T-helper 22 cell (primary cell): ENCODE results near the gene PCDHB14.
"Not testable (repeated sequence)": the region's sequence is repeated elsewhere in the genome, so short reads cannot be mapped to it uniquely, and the experiment has no call there.

Experiments used
- DNase-seq: peaks from one replicate; pipeline ENCODE4 v3.0.0-alpha.2; 2020; ENCODE audit warnings: low read depth

Gene PCDHB14

DNA sequence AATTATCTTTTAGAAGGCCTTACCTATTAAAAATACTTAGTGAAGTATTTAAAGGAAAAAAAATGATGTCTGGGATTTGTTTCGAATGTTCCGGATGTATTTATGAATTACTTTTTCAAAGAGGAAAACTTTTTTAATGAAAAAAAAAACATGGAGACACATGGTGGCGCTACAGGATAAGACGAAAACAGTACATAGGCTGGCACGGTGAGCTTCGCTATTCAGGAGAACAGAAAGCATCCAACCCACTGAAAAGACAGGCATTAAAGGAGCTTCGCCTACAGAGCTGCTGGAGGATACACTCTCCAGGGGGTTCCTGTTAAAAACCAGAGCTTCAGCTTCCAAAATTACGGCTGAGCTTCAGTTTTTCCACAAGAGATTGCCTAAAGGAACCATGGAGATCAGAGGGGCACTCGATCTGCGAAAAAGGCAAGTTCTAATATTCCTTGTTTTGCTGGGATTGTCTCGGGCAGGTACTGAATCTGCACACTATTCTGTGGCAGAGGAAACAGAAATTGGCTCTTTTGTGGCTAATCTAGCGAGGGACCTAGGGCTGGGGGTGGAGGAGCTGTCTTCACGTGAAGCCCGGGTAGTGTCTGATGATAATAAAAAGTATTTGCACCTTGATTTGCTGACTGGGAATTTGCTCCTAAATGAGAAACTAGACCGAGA is at the start of gene PCDHB14:
PCDHB14 (plus strand) TSS at position 232 of the 672 bp plus-strand sequence; CDS start at position 395, 163 bp downstream.
- no peak for DNase-seq

DNA sequence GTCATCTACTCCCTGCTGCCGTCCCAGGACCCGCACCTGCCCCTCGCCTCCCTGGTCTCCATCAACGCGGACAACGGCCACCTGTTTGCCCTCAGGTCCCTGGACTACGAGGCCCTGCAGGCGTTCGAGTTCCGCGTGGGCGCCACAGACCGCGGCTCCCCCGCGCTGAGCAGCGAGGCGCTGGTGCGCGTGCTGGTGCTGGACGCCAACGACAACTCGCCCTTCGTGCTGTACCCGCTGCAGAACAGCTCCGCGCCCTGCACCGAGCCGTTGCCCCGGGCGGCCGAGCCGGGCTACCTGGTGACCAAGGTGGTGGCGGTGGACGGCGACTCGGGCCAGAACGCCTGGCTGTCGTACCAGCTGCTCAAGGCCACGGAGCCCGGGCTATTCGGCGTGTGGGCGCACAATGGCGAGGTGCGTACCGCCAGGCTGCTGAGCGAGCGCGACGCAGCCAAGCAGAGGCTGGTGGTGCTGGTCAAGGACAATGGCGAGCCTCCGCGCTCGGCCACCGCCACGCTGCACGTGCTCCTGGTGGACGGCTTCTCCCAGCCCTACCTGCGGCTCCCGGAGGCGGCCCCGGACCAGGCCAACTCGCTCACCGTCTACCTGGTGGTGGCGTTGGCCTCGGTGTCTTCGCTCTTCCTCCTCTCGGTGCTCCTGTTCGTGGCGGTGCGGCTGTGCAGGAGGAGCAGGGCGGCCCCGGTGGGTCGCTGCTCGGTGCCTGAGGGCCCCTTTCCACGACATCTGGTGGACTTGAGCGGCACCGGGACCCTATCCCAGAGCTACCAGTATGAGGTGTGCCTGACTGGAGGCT is 48.6 kb upstream of the PCDHB14 start:
- not testable (repeated sequence) for DNase-seq

DNA sequence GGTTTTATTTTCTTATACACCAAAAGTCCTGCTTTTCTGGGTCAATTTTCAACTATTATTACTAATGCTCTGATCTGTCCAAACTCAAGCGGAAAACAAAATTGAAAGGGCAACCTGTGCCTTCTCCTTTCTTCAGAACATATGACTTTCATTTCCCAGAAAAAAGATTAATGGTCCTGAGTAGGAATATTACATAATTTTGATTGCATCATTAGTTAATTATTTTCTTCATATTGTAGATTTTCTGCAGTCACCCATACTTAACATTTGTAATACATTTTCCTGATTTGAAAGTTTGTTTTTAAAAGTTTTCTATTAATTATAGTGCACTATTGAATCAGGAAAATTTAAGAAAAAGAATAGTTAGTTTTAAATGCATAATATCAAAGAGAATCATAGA is 47.2 kb upstream of the PCDHB14 start:
- no peak for DNase-seq

DNA sequence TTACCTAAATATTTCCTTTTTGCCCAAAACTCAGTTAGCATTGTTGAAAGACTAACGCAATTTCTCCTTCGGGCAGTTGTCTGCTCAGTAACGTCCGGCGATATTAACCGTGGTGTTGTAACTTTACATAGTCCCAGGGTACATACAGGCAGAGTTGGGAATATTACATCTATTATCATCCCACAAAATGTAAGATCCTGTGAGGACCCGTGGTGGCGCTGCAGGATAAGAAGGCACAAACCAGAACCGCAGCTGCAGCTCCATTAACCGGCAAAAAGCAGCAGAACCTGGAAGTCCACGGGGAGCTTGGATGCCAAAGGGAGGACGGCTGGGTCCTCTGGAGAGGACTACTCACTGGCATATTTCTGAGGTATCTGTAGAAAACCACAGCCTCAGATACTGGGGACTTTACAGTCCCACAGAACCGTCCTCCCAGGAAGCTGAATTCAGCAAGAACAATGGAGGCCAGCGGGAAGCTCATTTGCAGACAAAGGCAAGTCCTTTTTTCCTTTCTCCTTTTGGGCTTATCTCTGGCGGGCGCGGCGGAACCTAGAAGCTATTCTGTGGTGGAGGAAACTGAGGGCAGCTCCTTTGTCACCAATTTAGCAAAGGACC is 45.5 kb upstream of the PCDHB14 start, which contains the start of gene PCDHB8:
PCDHB8 (plus strand) TSS at position 214 of the 615 bp plus-strand sequence; CDS start at position 459, 245 bp downstream.
- not testable (repeated sequence) for DNase-seq

DNA sequence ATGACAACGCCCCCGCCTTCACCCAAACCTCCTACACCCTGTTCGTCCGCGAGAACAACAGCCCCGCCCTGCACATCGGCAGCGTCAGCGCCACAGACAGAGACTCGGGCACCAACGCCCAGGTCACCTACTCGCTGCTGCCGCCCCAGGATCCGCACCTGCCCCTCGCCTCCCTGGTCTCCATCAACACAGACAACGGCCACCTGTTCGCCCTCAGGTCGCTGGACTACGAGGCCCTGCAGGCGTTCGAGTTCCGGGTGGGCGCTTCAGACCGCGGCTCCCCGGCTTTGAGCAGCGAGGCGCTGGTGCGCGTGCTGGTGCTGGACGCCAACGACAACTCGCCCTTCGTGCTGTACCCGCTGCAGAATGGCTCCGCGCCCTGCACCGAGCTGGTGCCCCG is 43.8 kb upstream of the PCDHB14 start:
- DNase-seq, result not testable (repeated sequence)

DNA sequence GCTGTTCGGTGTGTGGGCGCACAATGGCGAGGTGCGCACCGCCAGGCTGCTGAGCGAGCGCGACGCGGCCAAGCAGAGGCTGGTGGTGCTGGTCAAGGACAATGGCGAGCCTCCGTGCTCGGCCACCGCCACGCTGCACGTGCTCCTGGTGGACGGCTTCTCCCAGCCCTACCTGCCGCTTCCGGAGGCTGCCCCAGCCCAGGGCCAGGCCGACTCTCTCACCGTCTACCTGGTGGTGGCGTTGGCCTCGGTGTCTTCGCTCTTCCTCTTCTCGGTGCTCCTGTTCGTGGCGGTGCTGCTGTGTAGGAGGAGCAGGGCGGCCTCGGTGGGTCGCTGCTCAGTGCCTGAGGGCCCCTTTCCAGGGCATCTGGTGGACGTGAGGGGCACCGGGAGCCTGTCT is 43.3 kb upstream of the PCDHB14 start:
- not testable (repeated sequence) for DNase-seq

DNA sequence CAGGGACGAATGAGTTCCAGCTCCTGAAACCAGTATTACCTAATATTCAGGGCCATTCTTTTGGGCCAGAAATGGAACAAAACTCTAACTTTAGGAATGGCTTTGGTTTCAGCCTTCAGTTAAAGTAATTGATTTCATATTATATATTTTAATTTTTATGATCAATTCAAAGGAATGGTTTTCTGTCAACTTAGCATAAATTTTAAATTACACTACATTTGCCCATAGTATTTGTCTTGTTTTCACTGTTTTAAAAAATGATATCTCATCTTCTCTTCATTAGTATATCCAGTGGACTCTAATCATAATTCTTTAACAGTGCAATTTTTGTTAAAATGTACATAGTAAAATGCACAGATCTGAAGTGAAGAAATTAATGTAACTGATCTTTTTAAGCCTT is 42.8 kb upstream of the PCDHB14 start:
- no peak for DNase-seq

DNA sequence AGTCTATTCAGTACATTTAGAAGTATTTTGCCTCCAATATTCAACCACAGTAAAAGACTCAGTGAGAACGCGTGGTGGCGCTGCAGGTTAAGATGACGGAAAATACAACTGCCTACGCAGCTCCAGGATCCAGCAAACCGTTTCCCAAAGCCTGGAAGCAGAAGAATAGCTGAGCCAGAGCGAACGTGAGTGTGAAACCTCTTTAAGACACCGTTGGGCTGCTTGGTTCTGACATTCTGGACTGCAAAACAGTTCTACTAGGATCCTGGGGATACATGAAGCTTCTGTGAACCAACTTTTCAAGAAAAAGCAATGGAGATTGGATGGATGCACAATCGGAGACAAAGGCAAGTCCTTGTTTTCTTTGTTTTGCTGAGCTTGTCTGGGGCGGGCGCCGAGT is 40.9 kb upstream of the PCDHB14 start, which contains the start of gene PCDHB16:
PCDHB16 (plus strand) TSS at position 140 of the 400 bp plus-strand sequence; CDS start at position 313, 173 bp downstream.
- DNase-seq, result no peak

DNA sequence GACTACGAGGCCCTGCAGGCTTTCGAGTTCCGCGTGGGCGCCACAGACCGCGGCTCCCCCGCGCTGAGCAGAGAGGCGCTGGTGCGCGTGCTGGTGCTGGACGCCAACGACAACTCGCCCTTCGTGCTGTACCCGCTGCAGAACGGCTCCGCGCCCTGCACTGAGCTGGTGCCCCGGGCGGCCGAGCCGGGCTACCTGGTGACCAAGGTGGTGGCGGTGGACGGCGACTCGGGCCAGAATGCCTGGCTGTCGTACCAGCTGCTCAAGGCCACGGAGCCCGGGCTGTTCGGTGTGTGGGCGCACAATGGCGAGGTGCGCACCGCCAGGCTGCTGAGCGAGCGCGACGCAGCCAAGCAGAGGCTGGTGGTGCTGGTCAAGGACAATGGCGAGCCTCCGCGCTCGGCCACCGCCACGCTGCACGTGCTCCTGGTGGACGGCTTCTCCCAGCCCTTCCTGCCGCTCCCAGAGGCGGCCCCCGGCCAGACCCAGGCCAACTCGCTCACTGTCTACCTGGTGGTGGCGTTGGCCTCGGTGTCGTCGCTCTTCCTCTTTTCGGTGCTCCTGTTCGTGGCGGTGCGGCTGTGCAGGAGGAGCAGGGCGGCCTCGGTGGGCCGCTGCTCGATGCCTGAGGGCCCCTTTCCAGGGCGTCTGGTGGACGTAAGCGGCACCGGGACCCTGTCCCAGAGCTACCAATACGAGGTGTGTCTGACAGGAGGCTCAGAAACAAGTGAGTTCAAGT is 38.9 kb upstream of the PCDHB14 start:
- not testable (repeated sequence) for DNase-seq

DNA sequence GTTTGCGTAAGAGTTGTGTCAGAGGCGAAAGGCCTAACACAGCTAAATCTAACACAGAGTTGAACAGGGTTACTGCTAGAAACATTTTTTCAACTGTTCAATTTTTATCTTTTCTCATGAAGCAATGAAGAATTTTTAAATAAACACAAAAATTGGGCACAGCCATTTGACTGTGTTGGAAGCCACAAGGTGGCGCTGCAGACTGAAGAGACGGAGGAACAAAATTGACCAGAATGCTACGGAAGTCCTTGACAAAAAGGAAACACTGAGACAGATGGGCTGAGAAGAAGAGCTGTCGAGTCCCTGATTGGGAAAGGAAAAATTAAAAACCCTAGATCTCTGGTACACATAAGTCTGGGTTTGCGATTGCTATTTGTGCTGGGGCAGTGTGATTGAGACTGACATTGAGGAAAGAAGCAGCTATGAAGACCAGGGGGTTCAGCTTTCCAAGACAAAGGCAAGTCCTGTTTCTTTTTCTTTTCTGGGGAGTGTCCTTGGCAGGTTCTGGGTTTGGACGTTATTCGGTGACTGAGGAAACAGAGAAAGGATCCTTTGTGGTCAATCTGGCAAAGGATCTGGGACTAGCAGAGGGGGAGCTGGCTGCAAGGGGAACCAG is 36.1 kb upstream of the PCDHB14 start, which contains the start of gene PCDHB9:
PCDHB9 (plus strand) TSS at position 265 of the 616 bp plus-strand sequence; CDS start at position 423, 158 bp downstream.
- no peak for DNase-seq

DNA sequence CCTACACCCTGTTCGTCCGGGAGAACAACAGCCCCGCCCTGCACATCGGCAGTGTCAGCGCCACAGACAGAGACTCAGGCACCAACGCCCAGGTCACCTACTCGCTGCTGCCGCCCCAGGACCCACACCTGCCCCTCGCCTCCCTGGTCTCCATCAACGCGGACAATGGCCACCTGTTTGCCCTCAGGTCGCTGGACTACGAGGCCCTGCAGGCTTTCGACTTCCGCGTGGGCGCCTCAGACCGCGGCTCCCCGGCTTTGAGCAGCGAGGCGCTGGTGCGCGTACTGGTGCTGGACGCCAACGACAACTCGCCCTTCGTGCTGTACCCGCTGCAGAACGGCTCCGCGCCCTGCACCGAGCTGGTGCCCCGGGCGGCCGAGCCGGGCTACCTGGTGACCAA is 34.5 kb upstream of the PCDHB14 start:
- not testable (repeated sequence) for DNase-seq

DNA sequence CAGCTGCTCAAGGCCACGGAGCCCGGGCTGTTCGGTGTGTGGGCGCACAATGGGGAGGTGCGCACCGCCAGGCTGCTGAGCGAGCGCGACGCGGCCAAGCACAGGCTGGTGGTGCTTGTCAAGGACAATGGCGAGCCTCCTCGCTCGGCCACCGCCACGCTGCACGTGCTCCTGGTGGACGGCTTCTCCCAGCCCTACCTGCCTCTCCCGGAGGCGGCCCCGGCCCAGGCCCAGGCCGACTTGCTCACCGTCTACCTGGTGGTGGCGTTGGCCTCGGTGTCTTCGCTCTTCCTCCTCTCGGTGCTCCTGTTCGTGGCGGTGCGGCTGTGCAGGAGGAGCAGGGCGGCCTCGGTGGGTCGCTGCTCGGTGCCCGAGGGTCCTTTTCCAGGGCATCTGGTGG is 34.0 kb upstream of the PCDHB14 start:
- not testable (repeated sequence) for DNase-seq

DNA sequence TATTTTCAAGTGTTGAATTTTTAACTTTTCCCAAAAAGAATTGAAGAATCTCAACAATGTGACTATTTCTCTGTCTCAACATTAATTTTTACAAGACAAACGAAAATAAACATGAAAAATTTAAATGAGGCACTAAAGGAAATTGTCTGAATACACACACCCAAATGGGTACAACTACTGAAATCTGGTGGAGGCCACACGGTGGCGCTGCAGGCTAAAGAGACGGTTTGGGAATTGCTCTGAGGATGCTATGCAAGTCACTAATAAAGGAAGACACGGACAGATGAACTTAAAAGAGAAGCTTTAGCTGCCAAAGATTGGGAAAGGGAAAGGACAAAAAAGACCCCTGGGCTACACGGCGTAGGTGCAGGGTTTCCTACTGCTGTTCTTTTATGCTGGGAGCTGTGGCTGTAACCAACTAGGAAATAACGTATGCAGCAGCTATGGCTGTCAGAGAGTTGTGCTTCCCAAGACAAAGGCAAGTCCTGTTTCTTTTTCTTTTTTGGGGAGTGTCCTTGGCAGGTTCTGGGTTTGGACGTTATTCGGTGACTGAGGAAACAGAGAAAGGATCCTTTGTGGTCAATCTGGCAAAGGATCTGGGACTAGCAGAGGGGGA is 30.9 kb upstream of the PCDHB14 start, which contains the start of gene PCDHB10:
PCDHB10 (plus strand) TSS at position 244 of the 616 bp plus-strand sequence; CDS start at position 444, 200 bp downstream.
- no peak for DNase-seq

DNA sequence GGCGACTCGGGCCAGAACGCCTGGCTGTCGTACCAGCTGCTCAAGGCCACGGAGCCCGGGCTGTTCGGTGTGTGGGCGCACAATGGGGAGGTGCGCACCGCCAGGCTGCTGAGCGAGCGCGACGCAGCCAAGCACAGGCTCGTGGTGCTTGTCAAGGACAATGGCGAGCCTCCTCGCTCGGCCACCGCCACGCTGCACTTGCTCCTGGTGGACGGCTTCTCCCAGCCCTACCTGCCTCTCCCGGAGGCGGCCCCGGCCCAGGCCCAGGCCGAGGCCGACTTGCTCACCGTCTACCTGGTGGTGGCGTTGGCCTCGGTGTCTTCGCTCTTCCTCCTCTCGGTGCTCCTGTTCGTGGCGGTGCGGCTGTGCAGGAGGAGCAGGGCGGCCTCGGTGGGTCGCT is 28.8 kb upstream of the PCDHB14 start:
- not testable (repeated sequence) for DNase-seq

DNA sequence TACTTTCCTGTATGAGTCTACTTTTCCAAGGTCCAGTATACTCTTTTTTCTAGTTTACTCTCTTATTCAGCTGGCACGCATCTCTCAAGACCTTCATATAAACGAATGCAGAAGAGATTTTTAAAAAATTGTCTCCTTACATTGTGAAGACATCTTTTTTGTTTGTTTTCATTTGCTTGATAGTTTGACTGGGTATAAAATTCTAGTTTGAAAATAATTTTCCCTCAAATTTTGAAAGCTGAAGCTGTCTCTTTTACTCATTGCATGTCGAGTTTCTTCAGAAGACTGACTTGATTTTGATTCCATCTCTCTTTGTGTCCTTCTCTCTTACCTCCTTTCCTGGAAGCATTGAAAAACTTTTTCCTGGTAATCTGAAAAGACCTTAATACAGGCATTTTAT is 26.8 kb upstream of the PCDHB14 start:
- no peak for DNase-seq

DNA sequence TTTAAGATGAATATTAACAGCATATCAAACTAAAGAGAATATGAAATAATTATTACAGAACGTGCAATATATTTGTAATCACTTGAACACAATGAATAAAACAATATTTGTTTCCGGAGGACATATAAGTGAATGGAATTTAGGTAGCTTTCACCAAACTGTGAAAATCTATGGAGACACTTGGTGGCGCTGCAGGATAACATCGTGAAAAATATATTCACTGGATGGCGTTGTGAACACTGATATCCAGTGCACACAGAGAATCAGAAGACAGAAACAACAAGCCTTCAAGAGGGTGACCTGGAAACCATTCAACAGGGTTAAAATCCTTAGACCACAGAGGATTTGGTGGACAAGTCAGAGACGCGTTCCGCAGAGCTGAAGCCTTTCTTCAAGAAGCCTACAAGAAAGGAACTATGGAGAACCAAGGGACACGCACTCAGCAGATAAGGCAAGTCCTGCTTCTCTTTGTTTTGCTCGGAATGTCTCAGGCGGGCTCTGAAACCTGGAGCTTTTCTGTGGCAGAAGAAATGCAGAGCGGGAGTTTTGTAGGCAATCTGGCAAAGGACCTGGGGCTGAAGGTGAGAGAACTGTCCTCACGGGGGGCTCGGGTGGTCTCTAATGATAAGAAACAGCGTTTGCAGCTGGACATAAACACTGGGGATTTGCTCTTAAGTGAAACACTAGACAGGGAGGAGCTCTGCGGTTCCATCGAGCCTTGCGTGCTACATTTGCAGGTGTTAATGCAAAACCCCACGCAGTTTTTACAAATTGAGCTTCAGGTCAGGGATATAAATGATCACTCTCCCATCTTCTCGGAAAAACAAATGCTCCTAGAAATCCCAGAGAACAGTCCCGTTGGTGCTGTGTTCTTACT is 23.5 kb upstream of the PCDHB14 start, which contains the start of gene PCDHB11:
PCDHB11 (plus strand) TSS at position 269 of the 877 bp plus-strand sequence; CDS start at position 417, 148 bp downstream.
- no peak for DNase-seq

DNA sequence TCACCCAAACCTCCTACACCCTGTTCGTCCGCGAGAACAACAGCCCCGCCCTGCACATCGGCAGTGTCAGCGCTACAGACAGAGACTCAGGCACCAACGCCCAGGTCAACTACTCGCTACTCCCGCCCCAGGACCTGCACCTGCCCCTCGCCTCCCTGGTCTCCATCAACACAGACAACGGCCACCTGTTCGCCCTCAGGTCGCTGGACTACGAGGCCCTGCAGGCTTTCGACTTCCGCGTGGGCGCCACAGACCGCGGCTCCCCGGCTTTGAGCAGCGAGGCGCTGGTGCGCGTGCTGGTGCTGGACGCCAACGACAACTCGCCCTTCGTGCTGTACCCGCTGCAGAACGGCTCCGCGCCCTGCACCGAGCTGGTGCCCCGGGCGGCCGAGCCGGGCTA is 22.0 kb upstream of the PCDHB14 start:
- DNase-seq, result not testable (repeated sequence)

DNA sequence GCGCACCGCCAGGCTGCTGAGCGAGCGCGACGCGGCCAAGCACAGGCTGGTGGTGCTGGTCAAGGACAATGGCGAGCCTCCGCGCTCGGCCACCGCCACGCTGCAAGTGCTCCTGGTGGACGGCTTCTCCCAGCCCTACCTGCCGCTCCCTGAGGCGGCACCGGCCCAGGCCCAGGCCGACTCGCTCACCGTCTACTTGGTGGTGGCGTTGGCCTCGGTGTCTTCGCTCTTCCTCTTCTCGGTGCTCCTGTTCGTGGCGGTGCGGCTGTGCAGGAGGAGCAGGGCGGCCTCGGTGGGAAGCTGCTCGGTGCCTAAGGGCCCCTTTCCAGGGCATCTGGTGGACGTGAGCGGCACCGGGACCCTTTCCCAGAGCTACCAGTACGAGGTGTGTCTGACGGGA is 21.5 kb upstream of the PCDHB14 start:
- DNase-seq, result not testable (repeated sequence)

DNA sequence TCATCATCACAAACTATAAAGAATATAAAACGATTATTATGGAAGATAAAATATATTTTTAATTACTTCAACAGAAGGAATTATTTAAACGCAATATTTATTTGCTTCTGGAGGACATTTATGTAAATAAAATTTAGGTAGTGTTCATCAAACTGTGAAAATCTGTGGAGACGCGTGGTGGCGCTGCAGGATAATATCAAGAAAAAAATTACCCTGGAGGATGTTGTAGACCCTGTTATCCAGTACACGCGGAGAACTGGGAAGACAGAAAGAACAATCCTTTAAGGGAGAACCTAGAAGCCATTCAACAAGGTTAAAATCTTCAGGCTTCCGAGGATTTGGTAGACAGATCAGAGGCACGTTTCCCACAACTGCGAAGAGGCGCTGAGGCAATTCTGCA is 14.7 kb upstream of the PCDHB14 start, which contains the start of gene PCDHB12:
PCDHB12 (plus strand) TSS at position 242 of the 400 bp plus-strand sequence. CDS start 189 bp downstream, outside the sequence.
- no peak for DNase-seq
